SKM-1 (cell line): ENCODE measurements around the gene CCT6A.
A peak's percentile ranks its signal among the peaks of the same experiment; 100 is the strongest.
"Not testable (repeated sequence)": the region's sequence is repeated elsewhere in the genome, so short reads cannot be mapped to it uniquely, and the experiment has no call there.

Experiments
- DNase-seq: peaks from one replicate; lab custom pipeline; 2025; ENCODE audit not compliant: unreplicated experiment; lab: John Stamatoyannopoulos, UW

The CCT6A gene, protein sequence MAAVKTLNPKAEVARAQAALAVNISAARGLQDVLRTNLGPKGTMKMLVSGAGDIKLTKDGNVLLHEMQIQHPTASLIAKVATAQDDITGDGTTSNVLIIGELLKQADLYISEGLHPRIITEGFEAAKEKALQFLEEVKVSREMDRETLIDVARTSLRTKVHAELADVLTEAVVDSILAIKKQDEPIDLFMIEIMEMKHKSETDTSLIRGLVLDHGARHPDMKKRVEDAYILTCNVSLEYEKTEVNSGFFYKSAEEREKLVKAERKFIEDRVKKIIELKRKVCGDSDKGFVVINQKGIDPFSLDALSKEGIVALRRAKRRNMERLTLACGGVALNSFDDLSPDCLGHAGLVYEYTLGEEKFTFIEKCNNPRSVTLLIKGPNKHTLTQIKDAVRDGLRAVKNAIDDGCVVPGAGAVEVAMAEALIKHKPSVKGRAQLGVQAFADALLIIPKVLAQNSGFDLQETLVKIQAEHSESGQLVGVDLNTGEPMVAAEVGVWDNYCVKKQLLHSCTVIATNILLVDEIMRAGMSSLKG

GRCh38 chr7:56051339-56052191 is at the start of gene CCT6A, which contains the start of gene PSPH:
TSS of gene CCT6A (plus strand) at chr7:56051765. CDS start at chr7:56051849, 84 bp downstream.
TSS of gene PSPH (minus strand) at chr7:56051444. CDS start at chr7:56021212, 30,232 bp downstream.
- DNase-seq = peak; percentile 74

- DNase-seq = no peak
These were observed 47.8 kb upstream of the CCT6A start for GRCh38 chr7:56003749-56004148.

- DNase-seq = no peak
These were observed 44.4 kb upstream of the CCT6A start for GRCh38 chr7:56007167-56007652.

- DNase-seq = no peak
These were observed 43.7 kb upstream of the CCT6A start for GRCh38 chr7:56007891-56008290.

DNA sequence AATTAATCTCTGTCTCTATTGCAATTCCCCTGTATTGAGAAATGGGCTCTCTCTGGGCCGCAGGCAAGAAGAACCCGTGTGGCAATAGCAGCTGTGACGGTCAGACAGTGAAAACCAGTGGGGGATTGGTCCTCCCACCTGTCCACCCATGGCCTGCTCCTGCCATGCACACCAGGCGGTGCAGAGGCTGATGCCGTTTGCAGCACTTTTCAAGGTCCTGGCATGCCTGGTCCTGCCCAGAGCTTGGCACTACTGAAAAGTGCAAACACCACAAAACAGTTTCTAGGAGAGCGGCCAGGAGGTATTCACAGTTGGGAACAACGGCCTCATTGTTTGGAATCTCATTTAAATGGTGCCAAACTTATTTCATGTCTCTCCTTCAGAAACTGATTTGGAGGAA is 41.9 kb upstream of the CCT6A start:
- no peak for DNase-seq

- not testable (repeated sequence) for DNase-seq
These were observed 34.5 kb upstream of the CCT6A start for GRCh38 chr7:56017015-56017414.

DNA sequence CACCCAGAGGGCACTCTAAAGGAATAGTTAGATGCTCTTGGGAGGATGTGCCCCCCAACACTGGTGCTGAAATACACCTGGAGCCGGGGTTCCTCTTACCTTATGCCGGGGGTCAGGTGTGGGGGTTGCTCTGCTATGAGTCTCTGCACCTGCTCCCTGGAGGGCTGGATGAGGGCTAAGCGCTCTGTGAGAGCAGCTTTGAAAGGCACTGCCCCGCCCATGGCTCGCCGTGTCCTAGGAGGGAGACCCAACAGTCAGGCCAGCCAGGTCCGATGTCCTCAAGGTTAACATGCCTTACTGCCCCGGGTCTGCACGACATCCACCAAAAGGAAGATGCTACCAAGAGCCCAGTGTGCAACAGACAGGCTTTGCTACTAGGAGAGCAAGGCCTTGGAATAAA is 32.1 kb upstream of the CCT6A start:
- no peak for DNase-seq

DNA sequence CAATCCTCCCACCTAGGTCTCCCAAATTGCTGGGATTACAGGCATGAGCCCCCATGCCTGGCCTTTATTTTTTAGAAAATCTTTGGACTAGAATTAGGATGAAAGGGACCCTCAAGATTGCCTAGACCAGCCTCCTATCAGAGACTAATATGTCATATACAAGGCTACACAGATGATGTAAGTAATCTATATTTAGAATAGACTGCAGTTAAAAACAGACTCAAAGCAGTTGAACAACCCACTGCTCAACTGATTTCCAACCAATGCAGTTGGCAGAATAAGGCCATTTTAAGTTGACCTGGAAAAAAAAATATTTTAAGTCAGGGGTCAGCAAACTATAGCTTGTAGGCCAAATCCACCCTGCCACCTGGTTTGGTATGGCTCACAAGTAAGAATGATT is 28.1 kb upstream of the CCT6A start:
- no peak for DNase-seq

- no peak for DNase-seq
These were observed 25.0 kb upstream of the CCT6A start for GRCh38 chr7:56026538-56026937.

DNA sequence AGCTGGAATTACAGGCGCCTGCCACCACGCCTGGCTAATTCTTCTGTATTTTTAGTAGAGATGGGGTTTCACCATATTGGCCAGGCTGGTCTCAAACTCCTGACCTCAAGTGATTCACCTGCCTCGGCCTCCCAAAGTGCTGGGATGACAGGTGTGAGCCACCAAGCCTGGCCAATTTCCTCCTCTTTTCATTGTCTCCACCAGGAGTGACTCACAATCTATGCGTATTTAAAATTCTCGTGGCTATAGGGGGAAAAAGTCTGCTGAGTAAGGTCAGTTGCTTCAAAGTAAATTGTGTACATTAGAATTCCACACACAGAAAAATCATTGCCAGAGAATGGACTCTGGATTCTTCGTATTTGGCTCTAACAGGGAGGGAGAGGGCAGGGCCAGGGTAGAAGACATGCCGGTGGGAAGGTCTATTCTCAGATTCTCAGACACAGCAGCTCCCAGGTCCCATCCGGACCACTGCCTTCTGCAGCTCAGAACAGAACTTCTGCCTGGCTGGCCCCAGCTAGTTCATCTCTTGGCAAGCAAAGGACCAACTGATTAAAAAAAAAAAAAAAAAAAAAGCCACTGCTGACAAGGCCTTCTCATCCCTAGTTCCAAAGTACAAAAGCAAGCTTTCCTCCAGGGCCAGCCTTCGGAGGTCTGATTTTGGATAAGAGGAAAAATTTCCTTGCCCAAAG is 22.5 kb upstream of the CCT6A start:
- DNase-seq = no peak

GRCh38 chr7:56030340-56030739 is 21.2 kb upstream of the CCT6A start:
- DNase-seq = no peak

GRCh38 chr7:56031556-56031955 is 20.0 kb upstream of the CCT6A start:
- not testable (repeated sequence) for DNase-seq

- DNase-seq = not testable (repeated sequence)
These were observed 19.0 kb upstream of the CCT6A start for GRCh38 chr7:56032578-56032977.

DNA sequence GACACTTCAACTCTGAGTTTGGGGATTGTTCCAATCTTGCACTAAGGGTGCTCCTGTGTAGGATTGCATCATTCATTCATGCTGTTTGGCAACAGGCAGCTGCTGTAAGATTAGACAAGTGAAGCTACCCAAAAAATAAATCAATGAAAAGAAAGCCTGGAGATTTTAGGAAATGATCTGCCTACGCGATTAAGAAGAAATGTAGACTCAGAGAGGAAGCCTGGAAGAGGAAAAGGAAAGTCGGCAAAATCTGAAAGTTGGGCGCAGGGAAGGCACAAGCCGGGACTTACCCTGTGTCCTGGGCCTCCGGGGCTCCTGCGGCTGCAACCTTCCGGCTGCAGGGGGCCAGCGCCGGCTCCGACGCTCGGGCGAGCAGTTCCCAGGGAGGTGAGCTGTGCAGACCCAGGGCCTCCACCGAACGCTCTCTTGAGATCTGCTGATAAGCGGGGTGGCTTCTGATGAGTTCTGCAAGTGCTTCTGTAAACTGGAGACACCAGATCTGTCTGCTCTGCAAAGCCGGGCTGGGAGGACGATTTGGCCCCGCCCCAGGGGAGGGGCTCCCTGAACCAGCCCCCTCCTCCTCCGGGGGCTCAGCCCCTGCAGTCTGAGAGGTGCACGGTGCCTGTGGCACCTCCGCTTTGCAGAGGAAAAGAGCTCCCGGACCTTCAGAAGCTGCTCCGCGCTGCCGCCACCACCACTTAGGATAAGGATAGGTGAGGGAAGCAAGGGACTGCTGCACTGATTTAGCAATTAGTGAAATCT is 17.7 kb upstream of the CCT6A start:
- DNase-seq = peak; percentile 66

GRCh38 chr7:56040730-56041129 is 10.8 kb upstream of the CCT6A start:
- no peak for DNase-seq

DNA sequence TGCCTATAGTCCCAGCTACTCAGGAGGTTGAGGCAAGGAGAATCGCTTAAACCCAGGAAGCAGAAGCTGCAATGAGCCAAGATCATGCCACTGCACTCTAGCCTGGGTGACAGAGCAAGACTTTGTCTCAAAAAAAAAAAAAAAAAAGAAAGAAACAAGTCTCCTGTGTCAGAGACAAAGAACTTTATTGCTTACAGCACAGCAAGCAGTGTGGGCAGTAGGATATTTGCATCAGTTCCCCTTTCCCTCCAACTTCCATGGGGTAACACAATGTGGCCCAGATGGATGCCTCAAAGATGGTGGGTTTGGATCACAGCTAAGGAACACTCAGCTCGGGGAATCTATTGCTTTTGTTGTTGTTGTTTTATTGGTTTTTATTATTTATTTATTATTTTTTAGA is 5.8 kb upstream of the CCT6A start:
- not testable (repeated sequence) for DNase-seq

DNA sequence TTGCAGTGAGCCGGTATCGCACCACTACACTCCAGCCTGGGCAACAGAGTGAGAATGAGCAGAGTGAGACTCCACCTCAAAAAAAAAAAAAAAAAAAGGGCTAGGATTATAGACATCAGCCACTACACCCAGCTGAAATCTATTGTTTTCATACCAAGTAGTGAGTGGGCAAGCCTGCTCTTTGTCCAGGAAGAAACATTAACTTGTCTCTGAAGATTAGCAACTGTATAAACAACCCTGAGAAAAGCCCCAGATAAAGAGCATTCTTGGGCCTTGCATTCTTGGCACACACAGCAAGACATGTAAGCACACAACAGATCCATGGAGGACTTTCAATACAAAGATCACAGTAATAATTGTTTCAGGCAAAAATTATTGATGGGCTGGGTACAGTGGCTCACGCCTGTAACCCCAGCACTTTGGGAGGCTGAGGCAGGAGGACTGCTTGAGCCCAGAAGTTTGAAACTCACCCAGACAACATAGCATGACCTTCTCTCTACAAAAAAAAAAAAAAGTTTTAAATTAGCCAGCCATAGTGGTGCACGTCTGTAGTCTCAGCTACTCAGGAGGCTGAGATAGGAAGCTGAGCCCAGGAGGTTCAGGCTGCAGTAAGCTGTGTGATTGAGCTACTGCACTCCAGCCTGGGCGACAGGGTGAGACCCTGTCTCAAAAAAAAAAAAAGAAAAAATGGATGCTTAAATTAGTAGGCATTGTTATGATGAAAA is 4.7 kb upstream of the CCT6A start:
- DNase-seq = no peak

GRCh38 chr7:56047446-56048116 is 4.0 kb upstream of the CCT6A start:
- DNase-seq = not testable (repeated sequence)

DNA sequence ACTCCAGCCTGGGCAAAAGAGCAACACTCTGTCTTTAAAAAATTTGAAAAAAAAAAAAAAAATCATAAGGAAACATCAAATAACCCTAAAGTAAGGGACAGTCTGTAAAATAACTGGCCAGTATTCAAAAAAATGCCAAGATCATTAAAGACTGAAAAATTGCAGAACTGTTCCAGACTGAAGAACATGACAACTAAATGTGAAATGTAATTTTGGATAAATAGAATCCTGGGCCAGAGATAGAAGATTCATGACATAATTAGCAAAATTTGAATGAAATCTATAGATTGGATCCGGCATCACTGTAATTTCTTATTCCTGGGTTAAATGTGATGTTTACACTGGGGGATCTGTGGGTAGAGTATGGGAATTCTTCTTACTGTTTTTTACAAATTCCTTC is 3.3 kb upstream of the CCT6A start:
- no peak for DNase-seq
